Small intestine (tissue), 7 donors: ENCODE data around the gene KIAA1328. TPM values are rescaled to one million over a fixed set of nuclear protein-coding genes. Genes with fewer than 3 reads are reported as not detected.
"Not testable (repeated sequence)": the region's sequence is repeated elsewhere in the genome, so short reads cannot be mapped to it uniquely, and the experiment has no call there.

ENCODE experiments used
- DNase-seq, 2 donors: peaks; one replicate each; pipeline versions ENCODE4 v3.0.0 to v3.0.0-alpha.2; 2013
- FAIRE-seq: peaks from 2 replicates; lab custom pipeline; 2012; peaks lifted over from hg19 to GRCh38; lab: Jason Lieb, UNC
- H3K27ac ChIP-seq, 3 donors: one replicate each; pipeline ENCODE4 v1.5.1; 2013; ENCODE audit warnings: low read length in 2 of 3, mild to moderate bottlenecking in 2 of 3, control low read depth in 1 of 3, inconsistent platforms in 1 of 3, low read depth in 1 of 3, moderate library complexity in 1 of 3
- H3K27me3 ChIP-seq, 3 donors: one replicate each; pipeline ENCODE4 v1.6.1; 2013; ENCODE audit warnings: low read length in 3 of 3, inconsistent platforms in 1 of 3; ENCODE audit not compliant: control insufficient read depth in 3 of 3, insufficient read depth in 3 of 3
- H3K36me3 ChIP-seq, 3 donors: one replicate each; pipeline ENCODE4 v1.6.1; 2013; ENCODE audit warnings: low read length in 3 of 3, inconsistent platforms in 1 of 3, low read depth in 1 of 3, mild to moderate bottlenecking in 1 of 3, moderate library complexity in 1 of 3; ENCODE audit not compliant: control insufficient read depth in 3 of 3, insufficient read depth in 2 of 3
- H3K4me1 ChIP-seq, 3 donors: one replicate each; pipeline ENCODE4 v1.6.1; 2013; ENCODE audit warnings: low read length in 2 of 3, inconsistent platforms in 1 of 3, low read depth in 1 of 3, mild to moderate bottlenecking in 1 of 3, moderate library complexity in 1 of 3; ENCODE audit not compliant: control insufficient read depth in 3 of 3, insufficient read depth in 2 of 3
- H3K4me3 ChIP-seq, 3 donors: one replicate each; pipeline ENCODE4 v1.5.1; 2013; ENCODE audit warnings: low read length in 3 of 3, control low read depth in 1 of 3, inconsistent platforms in 1 of 3, low read depth in 1 of 3, mild to moderate bottlenecking in 1 of 3, moderate library complexity in 1 of 3
- H3K9me3 ChIP-seq, 2 donors: one replicate each; pipeline ENCODE4 v1.6.1; 2013; ENCODE audit warnings: low read depth in 1 of 2, low read length in 1 of 2; ENCODE audit not compliant: control insufficient read depth in 2 of 2, insufficient read depth in 1 of 2
- whole genome bisulfite sequencing, 3 donors: extraction: QIAGEN DNeasy Blood & Tissue Kit; methylation state at CpG; one replicate each; pipeline ENCODE4 v1.1.7; 2013; 5-methylcytosine and 5-hydroxymethylcytosine counted together
- polyA plus RNA-seq, 4 donors: library from polyadenylated mRNA; stranded (reverse) in 3 of 4; unstranded in 1 of 4; fragments of 200-250 nt in 3 of 4; fragments of 120-200 nt in 1 of 4; gene quantifications; one replicate each; pipeline versions ENCODE4 v1.2.1 to v1.2.3, GENCODE V29; 2013
- donor health status: healthy with polysubstance abuse.
- donor health status: control.
- donor health status: control.
- donor health status: Bipolar disorder and iron deficiency.
- donor health status: healthy.

KIAA1328 gene
- polyA plus RNA-seq, 4 donors = 1.8 to 6.8 (median 2.6) TPM

- no peaks in the 10 kb centered on the region for H3K9me3 ChIP-seq
- no peak overlapping the region for H3K27ac ChIP-seq
- H3K4me3 ChIP-seq = no peak overlapping the region
- H3K4me1 ChIP-seq = no peaks in the 10 kb centered on the region
- no peaks in the 10 kb centered on the region for H3K27me3 ChIP-seq
- no peak for FAIRE-seq
- peak in 1 of 2 donors; percentile 10 for DNase-seq
- H3K36me3 ChIP-seq = no peaks in the 10 kb centered on the region
- WGBS, 3 donors = 74 to 80% (median 75%) methylated on average over 7 of the region's 7 CpGs
Observed at GRCh38 chr18:37156330-37156942, 327.5 kb downstream of the KIAA1328 start.

- Histone ChIP-seq H3K4me1 (no peaks in the 10 kb centered on the region), H3K27me3 (no peaks in the 10 kb centered on the region), H3K4me3 (no peak overlapping the region), H3K9me3 (no peaks in the 10 kb centered on the region), H3K36me3 (no peaks in the 10 kb centered on the region), H3K27ac (no peak overlapping the region)
- DNase-seq (no peak), FAIRE-seq (no peak)
- 53 to 58% (median 55%) methylated on average over 3 of the region's 3 CpGs for WGBS, 3 donors
Observed at GRCh38 chr18:37160038-37160820, 331.3 kb downstream of the KIAA1328 start.

- FAIRE-seq = no peak
- Histone ChIP-seq H3K4me3 (no peak overlapping the region), H3K36me3 (no peaks in the 10 kb centered on the region), H3K27ac (no peak overlapping the region), H3K9me3 (no peaks in the 10 kb centered on the region), H3K27me3 (no peaks in the 10 kb centered on the region), H3K4me1 (no peaks in the 10 kb centered on the region)
- DNase-seq = no peak
- WGBS, 3 donors = 90 to 97% (median 90%) methylated on average over 1 of the region's 1 CpG
Observed at GRCh38 chr18:37161491-37161890, 332.6 kb downstream of the KIAA1328 start.

GRCh38 chr18:37162551-37162950 is 333.6 kb downstream of the KIAA1328 start:
- 97 to 98% (median 97%) methylated on average over 1 of the region's 1 CpG for WGBS, 3 donors
- Histone ChIP-seq H3K27ac (no peak overlapping the region), H3K9me3 (no peaks in the 10 kb centered on the region), H3K36me3 (no peaks in the 10 kb centered on the region), H3K4me3 (no peak overlapping the region), H3K27me3 (no peaks in the 10 kb centered on the region), H3K4me1 (no peaks in the 10 kb centered on the region)
- DNase-seq = no peak
- no peak for FAIRE-seq

- Histone ChIP-seq H3K27ac (no peak overlapping the region), H3K9me3 (no peaks in the 10 kb centered on the region), H3K4me3 (no peak overlapping the region), H3K36me3 (no peaks in the 10 kb centered on the region), H3K4me1 (no peaks in the 10 kb centered on the region), H3K27me3 (no peaks in the 10 kb centered on the region)
- FAIRE-seq (no peak), DNase-seq (no peak)
- WGBS, 3 donors = 83 to 87% (median 86%) methylated on average over 4 of the region's 4 CpGs
Observed at GRCh38 chr18:37163119-37163518, 334.2 kb downstream of the KIAA1328 start.

GRCh38 chr18:37166491-37166890 is 337.6 kb downstream of the KIAA1328 start:
- Histone ChIP-seq H3K27ac (no peak overlapping the region), H3K4me3 (no peak overlapping the region), H3K4me1 (no peaks in the 10 kb centered on the region), H3K9me3 (no peaks in the 10 kb centered on the region), H3K27me3 (no peaks in the 10 kb centered on the region), H3K36me3 (no peaks in the 10 kb centered on the region)
- WGBS, 3 donors = 87 to 100% (median 95%) methylated on average over 1 of the region's 1 CpG
- DNase-seq (no peak), FAIRE-seq (no peak)

- H3K4me3 ChIP-seq, FAIRE-seq, H3K27ac ChIP-seq, H3K27me3 ChIP-seq, H3K9me3 ChIP-seq, H3K4me1 ChIP-seq, H3K36me3 ChIP-seq, DNase-seq: not testable (repeated sequence)
- 82 to 90% (median 88%) methylated on average over 6 of the region's 6 CpGs for WGBS, 3 donors
Observed at GRCh38 chr18:37166966-37167365, 338.0 kb downstream of the KIAA1328 start.

- DNase-seq = no peak
- H3K4me1 ChIP-seq = no peaks in the 10 kb centered on the region
- H3K27ac ChIP-seq = no peak overlapping the region
- no peaks in the 10 kb centered on the region for H3K27me3 ChIP-seq
- H3K9me3 ChIP-seq = no peaks in the 10 kb centered on the region
- H3K36me3 ChIP-seq = no peaks in the 10 kb centered on the region
- no peak overlapping the region for H3K4me3 ChIP-seq
- FAIRE-seq = no peak
Observed at GRCh38 chr18:37170984-37171383, 342.1 kb downstream of the KIAA1328 start.
